ENCODE results near the gene SCN11A. TPM values are rescaled to one million over a fixed set of nuclear protein-coding genes. Genes with fewer than 3 reads are reported as not detected.

SCN11A gene
- total and polyA plus RNA-seq, 5 donors = 0.03 to 0.06 (median 0.03) TPM; not detected in 2

DNA sequence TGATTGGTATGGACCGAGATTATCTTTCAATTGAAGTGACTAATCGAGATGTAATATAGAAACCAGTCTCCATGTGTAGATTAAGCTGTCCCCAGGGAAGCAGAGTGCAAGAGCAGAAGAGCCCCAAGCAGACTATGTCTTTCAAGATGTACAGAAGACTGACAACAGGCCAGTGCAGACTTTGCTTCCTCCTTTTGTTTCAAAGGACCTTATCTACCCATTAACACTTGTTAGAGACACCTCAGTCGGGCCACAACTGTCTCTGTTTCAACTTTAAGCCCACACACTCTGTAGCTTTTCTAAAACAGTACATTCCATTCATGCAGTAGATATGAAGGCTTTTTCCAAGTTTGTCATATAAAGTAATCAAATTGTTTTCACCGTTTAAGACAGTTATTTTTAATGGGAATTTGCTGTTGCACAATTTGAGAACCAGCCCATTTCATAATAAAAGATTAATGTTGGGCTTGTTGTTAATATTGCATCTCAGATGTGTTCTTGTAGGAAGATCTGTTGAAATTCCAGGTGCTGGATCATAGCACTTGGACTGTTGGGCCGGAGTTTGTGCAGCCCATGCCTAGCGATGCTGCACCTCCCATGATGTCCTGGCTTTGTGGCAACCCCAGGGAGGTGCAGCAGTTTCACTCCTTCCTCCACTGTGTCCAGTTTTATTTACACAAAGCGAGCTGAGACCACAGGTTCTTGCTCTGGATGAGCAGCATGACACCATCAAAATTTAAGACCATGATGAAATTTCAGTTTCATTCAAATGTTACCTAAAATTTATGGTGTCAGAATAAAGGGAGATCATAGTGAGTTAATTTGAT is 43.3 kb upstream of the SCN11A start:
- WGBS = 71% methylated on average over 7 of the region's 7 CpGs
- H3K4me1 ChIP-seq (ENCODE audit: control insufficient read depth, insufficient read depth, low read length) = no peaks in the 10 kb centered on the region
- ATAC-seq (no peak), DNase-seq (no peak)
- H3K9me3 ChIP-seq (ENCODE audit: control insufficient read depth, low read length) = no peaks in the 10 kb centered on the region
- H3K4me3 ChIP-seq (ENCODE audit: low read length) = no peak overlapping the region
- intact Hi-C loops (cut with DNase I) = no loop called here
- no peaks in the 10 kb centered on the region for H3K27me3 ChIP-seq (ENCODE audit: control insufficient read depth, insufficient read depth)
- no peak overlapping the region for H3K27ac ChIP-seq (ENCODE audit: low read length)

DNA sequence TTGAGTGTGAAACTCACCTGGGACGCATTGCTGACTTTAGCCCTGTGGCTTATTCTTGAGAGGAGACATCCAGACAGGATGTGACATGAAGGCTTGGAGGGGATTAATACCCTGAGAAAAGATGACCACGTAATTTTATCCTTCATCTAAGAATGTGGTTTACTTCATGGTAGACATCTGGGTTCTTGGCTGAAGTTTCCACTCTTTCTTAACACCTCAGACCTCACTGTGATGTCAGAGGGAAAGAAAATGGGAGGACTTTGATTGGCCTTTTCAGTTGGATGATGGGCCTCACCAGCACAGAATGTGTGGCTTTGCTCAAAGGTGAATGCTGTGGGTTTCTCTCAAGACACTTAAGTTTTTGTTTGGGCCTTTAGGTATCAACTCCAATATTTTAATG is 39.2 kb upstream of the SCN11A start:
- DNase-seq (no peak), ATAC-seq (no peak)
- 85% methylated on average over 2 of the region's 2 CpGs for WGBS
- intact Hi-C loops (cut with DNase I) = no loop called here
- Histone ChIP-seq H3K27ac (ENCODE audit: low read length) (no peak overlapping the region), H3K27me3 (ENCODE audit: control insufficient read depth, insufficient read depth) (no peaks in the 10 kb centered on the region), H3K4me3 (ENCODE audit: low read length) (no peak overlapping the region), H3K9me3 (ENCODE audit: control insufficient read depth, low read length) (no peaks in the 10 kb centered on the region), H3K4me1 (ENCODE audit: control insufficient read depth, insufficient read depth, low read length) (no peaks in the 10 kb centered on the region)

DNA sequence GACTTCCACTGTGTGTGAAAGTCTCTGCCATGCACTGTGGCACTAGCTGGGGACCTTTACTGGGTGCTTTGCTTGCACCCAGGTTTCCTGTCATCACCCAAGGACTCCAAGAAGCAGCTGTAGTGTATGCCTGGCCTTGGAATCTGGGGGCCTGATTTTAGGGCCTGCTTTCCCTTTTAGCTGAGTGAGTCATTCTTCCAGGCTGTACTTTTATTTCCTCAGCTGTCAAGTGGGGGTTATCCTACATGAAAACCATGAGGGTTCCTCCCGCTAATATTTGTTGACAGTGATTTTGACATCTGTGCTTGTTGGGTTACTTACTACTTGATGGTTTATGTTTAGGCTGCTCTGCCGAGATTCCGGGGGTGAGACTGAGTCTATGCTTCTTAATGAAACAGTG is 37.1 kb upstream of the SCN11A start:
- intact Hi-C loops (cut with DNase I) = no loop called here
- no peak overlapping the region for H3K4me3 ChIP-seq (ENCODE audit: low read length)
- no peaks in the 10 kb centered on the region for H3K9me3 ChIP-seq (ENCODE audit: control insufficient read depth, low read length)
- H3K27me3 ChIP-seq (ENCODE audit: control insufficient read depth, insufficient read depth) = no peaks in the 10 kb centered on the region
- no peak for DNase-seq
- no peak overlapping the region for H3K27ac ChIP-seq (ENCODE audit: low read length)
- 68% methylated on average over 3 of the region's 3 CpGs for WGBS
- no peak for ATAC-seq
- no peaks in the 10 kb centered on the region for H3K4me1 ChIP-seq (ENCODE audit: control insufficient read depth, insufficient read depth, low read length)

DNA sequence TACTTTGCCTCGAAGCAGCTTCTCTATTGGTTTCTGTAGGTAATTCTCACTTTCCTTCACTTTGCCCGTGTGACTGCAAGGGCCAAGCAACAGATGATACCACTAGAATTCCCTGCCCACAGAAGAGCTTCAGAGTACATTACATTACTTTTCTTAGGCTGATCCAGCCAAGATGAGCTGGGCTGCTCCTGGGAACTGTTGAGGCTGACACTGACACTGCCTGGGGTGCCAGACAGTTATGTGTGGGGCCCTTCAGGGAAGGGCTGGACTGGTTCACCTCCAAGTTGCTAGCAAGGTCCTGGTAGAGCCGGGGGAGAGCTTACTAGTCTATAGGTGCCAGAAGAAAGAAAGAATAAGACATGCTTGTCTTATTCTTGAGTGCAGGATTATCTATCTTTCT is 36.7 kb upstream of the SCN11A start:
- 90% methylated on average over 3 of the region's 3 CpGs for WGBS
- intact Hi-C loops (cut with DNase I) = no loop called here
- Histone ChIP-seq H3K9me3 (ENCODE audit: control insufficient read depth, low read length) (no peaks in the 10 kb centered on the region), H3K4me3 (ENCODE audit: low read length) (no peak overlapping the region), H3K27ac (ENCODE audit: low read length) (no peak overlapping the region), H3K27me3 (ENCODE audit: control insufficient read depth, insufficient read depth) (no peaks in the 10 kb centered on the region), H3K4me1 (ENCODE audit: control insufficient read depth, insufficient read depth, low read length) (no peaks in the 10 kb centered on the region)
- no peak for ATAC-seq
- no peak for DNase-seq

DNA sequence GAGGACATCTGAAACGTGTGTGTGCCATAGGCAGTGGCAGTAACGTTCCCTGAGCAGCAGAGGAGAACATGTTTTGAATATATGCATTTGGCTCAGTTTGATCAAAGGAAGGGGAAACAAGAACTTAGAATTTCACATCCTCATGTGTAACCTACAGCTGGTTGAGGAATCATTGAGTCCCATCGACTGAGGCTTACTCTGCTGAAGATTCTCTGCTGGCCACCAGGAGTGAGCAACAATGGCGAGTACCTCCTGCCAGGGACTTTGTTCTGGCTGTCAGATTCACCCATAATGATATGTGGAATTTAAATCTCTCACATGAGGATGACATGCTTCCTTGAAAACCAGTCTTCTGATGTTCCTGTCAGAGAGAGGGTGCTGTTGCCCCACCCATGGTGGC is 34.4 kb upstream of the SCN11A start:
- intact Hi-C loops (cut with DNase I) = no loop called here
- H3K4me3 ChIP-seq (ENCODE audit: low read length) = no peak overlapping the region
- WGBS = 87% methylated on average over 4 of the region's 4 CpGs
- H3K4me1 ChIP-seq (ENCODE audit: control insufficient read depth, insufficient read depth, low read length) = no peaks in the 10 kb centered on the region
- DNase-seq (no peak), ATAC-seq (no peak)
- no peaks in the 10 kb centered on the region for H3K9me3 ChIP-seq (ENCODE audit: control insufficient read depth, low read length)
- H3K27ac ChIP-seq (ENCODE audit: low read length) = no peak overlapping the region
- H3K27me3 ChIP-seq (ENCODE audit: control insufficient read depth, insufficient read depth) = no peaks in the 10 kb centered on the region

DNA sequence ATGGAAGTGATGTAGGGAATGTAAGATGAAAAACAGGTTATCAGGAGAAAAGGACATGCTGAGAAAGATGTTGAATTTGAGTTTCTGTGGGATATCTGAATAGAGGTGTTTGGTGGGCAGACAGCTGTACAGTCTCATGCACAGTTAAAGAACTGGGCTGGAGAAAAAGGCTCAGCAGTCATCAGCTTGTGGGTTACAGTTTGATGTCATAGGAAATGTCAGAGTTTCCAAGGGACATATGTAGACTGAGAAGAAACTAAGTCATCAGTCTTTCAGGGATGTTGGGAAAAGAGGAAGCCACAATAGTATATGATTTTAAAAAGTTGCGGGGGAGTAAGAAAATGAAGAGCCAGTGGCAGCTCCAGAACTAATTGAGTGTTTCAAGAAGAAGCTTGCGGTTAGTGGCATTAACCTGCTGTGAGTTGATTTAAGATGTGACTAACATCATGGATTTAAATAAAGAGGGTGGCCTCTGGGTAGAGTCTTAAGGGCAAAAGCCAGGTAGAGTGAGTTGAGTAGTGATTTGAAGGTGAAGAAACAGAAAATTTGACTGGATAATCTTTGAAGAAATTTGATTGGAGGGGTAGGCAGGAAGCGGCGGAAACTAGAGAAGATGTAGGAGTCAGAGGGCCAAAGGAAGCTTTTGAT is 31.0 kb upstream of the SCN11A start:
- ATAC-seq (no peak), DNase-seq (no peak)
- Histone ChIP-seq H3K4me3 (ENCODE audit: low read length) (no peak overlapping the region), H3K4me1 (ENCODE audit: control insufficient read depth, insufficient read depth, low read length) (no peaks in the 10 kb centered on the region), H3K27me3 (ENCODE audit: control insufficient read depth, insufficient read depth) (no peaks in the 10 kb centered on the region), H3K9me3 (ENCODE audit: control insufficient read depth, low read length) (no peaks in the 10 kb centered on the region), H3K27ac (ENCODE audit: low read length) (no peak overlapping the region)
- 98% methylated on average over 4 of the region's 4 CpGs for WGBS
- intact Hi-C loops (cut with DNase I) = no loop called here

DNA sequence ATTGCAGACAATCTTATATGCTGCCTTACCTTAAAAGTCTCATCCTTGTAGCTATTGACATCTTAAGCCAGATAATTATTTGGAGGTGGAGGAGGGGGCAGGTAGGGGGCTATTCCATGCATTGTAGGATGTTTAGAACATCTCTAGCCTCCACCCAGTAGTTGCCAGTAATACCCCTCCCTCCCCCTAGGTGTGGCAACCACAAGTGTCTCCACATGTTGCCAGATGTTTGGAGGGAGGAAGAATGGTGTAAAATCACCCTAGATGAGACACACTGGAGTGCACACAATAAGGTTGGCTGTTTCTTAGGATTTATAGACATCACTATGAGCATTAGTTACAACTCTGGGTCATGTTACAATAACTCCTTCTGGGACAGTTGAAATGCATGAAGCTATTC is 28.3 kb upstream of the SCN11A start:
- Histone ChIP-seq H3K4me1 (ENCODE audit: control insufficient read depth, insufficient read depth, low read length) (no peaks in the 10 kb centered on the region), H3K27ac (ENCODE audit: low read length) (no peak overlapping the region), H3K9me3 (ENCODE audit: control insufficient read depth, low read length) (no peaks in the 10 kb centered on the region), H3K4me3 (ENCODE audit: low read length) (no peak overlapping the region), H3K27me3 (ENCODE audit: control insufficient read depth, insufficient read depth) (no peaks in the 10 kb centered on the region)
- DNase-seq (no peak), ATAC-seq (no peak)
- intact Hi-C loops (cut with DNase I) = no loop called here

DNA sequence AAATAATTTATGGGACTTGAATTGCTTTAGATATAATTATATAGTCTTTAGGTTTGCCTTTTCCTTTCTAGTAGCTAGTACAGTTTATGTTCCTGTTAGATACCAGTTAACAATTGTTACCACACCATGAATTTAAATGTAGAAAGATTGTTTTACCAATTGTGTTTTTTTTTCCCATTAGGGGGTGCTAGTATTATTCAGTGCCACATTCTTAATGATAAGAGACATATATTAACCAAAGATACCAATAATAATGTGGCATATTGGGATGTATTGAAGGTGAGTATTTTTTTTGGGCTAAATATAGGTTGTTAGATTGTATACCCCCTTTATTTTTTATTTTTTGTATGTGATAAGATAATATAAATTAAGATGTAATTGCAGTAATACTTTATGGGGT is 27.8 kb upstream of the SCN11A start:
- H3K27ac ChIP-seq (ENCODE audit: low read length) = no peak overlapping the region
- H3K9me3 ChIP-seq (ENCODE audit: control insufficient read depth, low read length) = no peaks in the 10 kb centered on the region
- no peaks in the 10 kb centered on the region for H3K27me3 ChIP-seq (ENCODE audit: control insufficient read depth, insufficient read depth)
- intact Hi-C loops (cut with DNase I) = no loop called here
- H3K4me3 ChIP-seq (ENCODE audit: low read length) = no peak overlapping the region
- no peaks in the 10 kb centered on the region for H3K4me1 ChIP-seq (ENCODE audit: control insufficient read depth, insufficient read depth, low read length)
- no peak for ATAC-seq
- DNase-seq = no peak

DNA sequence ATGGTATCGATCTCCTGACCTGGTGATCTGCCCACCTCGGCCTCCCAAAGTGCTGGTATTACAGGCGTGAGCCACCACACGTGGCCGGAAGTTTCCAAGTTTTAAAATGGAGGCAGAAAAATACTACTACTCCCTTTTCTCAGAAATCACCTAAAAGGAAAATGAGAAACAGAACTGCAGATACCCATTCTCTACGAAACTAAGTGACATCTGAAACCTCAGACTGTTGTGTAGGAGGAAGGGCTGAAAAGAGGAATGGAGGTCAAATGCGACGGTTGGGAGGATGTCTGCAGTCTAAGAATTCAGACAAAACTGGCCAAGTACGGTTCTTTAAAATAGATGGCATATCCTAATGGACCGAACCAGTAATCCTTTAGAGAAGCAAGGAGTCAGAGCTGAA is 24.2 kb upstream of the SCN11A start:
- ATAC-seq = no peak
- WGBS = 95% methylated on average over 10 of the region's 10 CpGs

DNA sequence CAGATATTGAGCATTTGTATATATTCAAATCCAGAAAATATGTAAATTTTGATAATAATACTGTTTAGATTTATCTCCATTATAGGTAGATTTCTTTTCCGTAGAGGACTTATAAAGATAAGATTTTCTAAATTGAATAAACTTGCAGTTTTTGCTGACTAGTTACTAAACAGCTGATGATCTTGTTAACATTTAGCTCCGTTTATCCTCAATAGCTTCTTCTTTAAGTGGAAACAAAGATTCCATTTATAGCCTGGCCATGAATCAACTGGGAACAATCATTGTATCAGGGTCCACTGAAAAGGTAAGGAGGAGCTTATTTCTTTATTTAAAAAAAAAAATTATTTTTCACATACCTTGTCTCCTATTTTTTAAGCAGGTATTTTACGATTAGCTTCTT is 16.8 kb upstream of the SCN11A start:
- 84% methylated on average over 3 of the region's 3 CpGs for WGBS
- Histone ChIP-seq H3K27ac (ENCODE audit: low read length) (no peak overlapping the region), H3K4me1 (ENCODE audit: control insufficient read depth, insufficient read depth, low read length) (no peaks in the 10 kb centered on the region), H3K4me3 (ENCODE audit: low read length) (no peak overlapping the region), H3K9me3 (ENCODE audit: control insufficient read depth, low read length) (no peaks in the 10 kb centered on the region), H3K27me3 (ENCODE audit: control insufficient read depth, insufficient read depth) (no peaks in the 10 kb centered on the region)
- intact Hi-C loops (cut with DNase I) = no loop called here
- ATAC-seq (no peak), DNase-seq (no peak)

More for the DNA sequence above, 24.2 kb upstream of the SCN11A start:
- Histone ChIP-seq H3K27me3 (ENCODE audit: control insufficient read depth, insufficient read depth) (no peaks in the 10 kb centered on the region), H3K4me3 (ENCODE audit: low read length) (no peak overlapping the region), H3K27ac (ENCODE audit: low read length) (no peak overlapping the region), H3K9me3 (ENCODE audit: control insufficient read depth, low read length) (no peaks in the 10 kb centered on the region), H3K4me1 (ENCODE audit: control insufficient read depth, insufficient read depth, low read length) (no peaks in the 10 kb centered on the region)
- intact Hi-C loops (cut with DNase I) = no loop called here
- no peak for DNase-seq

DNA sequence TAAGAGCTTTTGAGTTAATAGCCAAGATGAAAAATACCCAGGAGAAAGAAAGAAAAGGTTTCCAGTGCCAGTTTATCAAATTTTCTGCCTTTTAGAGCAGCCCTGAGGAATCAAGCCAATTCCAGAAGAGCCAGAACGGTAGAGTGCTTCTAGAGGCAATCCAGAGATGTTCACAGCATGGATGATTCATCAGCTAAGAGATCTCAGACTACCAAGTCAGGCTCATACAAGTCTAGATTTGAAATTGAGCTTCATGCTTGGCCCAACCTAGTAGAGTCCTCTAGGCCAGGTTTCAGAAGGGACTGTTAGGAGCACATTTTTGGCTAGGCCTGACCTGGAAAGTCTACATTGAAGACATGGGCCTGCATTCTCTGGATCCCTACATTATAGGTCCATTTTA is 15.5 kb upstream of the SCN11A start:
- Histone ChIP-seq H3K4me3 (ENCODE audit: low read length) (no peak overlapping the region), H3K27me3 (ENCODE audit: control insufficient read depth, insufficient read depth) (no peaks in the 10 kb centered on the region), H3K9me3 (ENCODE audit: control insufficient read depth, low read length) (no peaks in the 10 kb centered on the region), H3K4me1 (ENCODE audit: control insufficient read depth, insufficient read depth, low read length) (no peaks in the 10 kb centered on the region), H3K27ac (ENCODE audit: low read length) (no peak overlapping the region)
- ATAC-seq = no peak
- no peak for DNase-seq
- intact Hi-C loops (cut with DNase I) = no loop called here
- WGBS = 28% methylated on average over 1 of the region's 1 CpG

Measured in right cardiac atrium (tissue), 5 donors.